ENCODE results near the gene MOB3B.

MOB3B gene

DNA sequence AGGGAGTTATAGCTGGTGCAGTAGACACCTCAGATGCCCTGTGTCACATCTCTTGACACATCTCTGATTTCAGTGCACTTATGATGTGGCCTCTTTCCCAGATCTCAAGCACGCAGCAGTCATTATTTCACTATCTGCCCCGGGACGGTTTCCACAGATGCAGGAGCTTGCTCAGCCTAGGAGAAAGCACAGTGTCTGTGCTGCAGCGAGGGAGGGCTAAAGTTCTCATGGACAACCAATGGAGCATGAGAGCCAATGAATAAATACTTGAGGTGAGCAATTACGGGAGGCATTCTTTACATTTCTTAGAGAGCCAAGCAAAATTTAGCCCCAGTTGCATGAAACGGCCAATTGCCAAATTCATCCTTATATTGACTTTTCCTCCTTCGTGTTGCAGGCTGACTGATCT lies 7.4 kb upstream of the MOB3B start:
- H3K27ac ChIP-seq: peak overlapping the region in 1 of 2 donors; percentile 78
- H3K4me3 ChIP-seq: no peak overlapping the region
- no peaks in the 10 kb centered on the region for H3K9me3 ChIP-seq
- H3K4me1 ChIP-seq: peaks cover 0 to 88% (median 54%) of the 10 kb centered on the region in 4 donors
- H3K27me3 ChIP-seq: no peaks in the 10 kb centered on the region
- DNase-seq: no peak
- TF ChIP-seq, protein P1, sequence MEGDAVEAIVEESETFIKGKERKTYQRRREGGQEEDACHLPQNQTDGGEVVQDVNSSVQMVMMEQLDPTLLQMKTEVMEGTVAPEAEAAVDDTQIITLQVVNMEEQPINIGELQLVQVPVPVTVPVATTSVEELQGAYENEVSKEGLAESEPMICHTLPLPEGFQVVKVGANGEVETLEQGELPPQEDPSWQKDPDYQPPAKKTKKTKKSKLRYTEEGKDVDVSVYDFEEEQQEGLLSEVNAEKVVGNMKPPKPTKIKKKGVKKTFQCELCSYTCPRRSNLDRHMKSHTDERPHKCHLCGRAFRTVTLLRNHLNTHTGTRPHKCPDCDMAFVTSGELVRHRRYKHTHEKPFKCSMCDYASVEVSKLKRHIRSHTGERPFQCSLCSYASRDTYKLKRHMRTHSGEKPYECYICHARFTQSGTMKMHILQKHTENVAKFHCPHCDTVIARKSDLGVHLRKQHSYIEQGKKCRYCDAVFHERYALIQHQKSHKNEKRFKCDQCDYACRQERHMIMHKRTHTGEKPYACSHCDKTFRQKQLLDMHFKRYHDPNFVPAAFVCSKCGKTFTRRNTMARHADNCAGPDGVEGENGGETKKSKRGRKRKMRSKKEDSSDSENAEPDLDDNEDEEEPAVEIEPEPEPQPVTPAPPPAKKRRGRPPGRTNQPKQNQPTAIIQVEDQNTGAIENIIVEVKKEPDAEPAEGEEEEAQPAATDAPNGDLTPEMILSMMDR (IDR thresholded peaks at IDR 0.05): no peak
- intact Hi-C loops (cut with DNase I; ENCODE audit: low total_unique reads): no loop called here
- no peaks in the 10 kb centered on the region for H3K36me3 ChIP-seq

DNA sequence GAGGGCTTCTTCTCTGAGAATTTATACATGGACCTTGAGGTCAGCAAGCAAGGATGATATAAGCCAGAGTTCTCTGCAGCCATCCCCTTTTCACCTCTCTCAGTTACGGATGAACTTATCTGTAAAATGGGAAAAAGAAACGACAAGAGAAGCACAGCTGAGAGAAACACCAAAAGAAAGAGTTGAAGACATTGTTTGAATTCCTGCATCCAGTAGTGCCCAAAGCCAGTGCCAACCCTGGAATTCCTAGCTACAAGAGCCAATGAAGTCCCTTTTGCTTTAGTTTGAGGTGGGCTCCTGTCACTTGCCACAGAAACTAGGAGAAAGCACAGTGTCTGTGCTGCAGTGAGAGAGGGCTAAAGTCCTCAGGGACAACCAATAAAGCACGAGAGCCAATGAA lies 6.6 kb upstream of the MOB3B start:
- TF ChIP-seq, protein P1 (IDR thresholded peaks at IDR 0.05): no peak
- intact Hi-C loops (cut with DNase I; ENCODE audit: low total_unique reads): no loop called here
- H3K4me3 ChIP-seq: no peak overlapping the region
- DNase-seq: no peak
- no peaks in the 10 kb centered on the region for H3K36me3 ChIP-seq
- H3K27ac ChIP-seq: peak overlapping the region in 1 of 2 donors; percentile 19
- no peaks in the 10 kb centered on the region for H3K27me3 ChIP-seq
- H3K4me1 ChIP-seq: peaks cover 0 to 79% (median 50%) of the 10 kb centered on the region in 4 donors
- H3K9me3 ChIP-seq: no peaks in the 10 kb centered on the region

DNA sequence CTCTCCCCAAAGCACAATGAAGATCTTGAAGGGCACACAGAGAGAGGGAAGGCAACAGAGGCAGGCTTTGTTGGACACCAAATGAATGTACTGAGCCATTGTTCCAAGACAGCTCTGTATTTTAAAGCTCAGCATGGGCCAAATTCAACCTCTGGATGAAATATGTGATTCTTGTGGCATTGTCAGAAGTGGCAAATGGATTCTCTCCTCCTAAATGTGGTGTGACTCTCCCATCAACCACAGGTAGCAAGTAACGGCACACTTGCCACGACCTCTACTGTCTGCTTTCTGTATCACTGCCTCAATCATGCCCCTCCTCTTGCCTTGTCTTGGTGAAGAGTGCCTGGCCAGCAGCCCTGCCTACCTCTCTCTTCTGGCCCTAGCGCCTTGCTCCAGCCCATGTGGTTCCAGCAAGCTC lies 6.1 kb upstream of the MOB3B start:
- Histone ChIP-seq H3K4me3 (no peak overlapping the region), H3K4me1 (peaks cover 0 to 74% (median 45%) of the 10 kb centered on the region in 4 donors), H3K9me3 (no peaks in the 10 kb centered on the region), H3K27ac (peak overlapping the region in 1 of 2 donors; percentile 19), H3K27me3 (no peaks in the 10 kb centered on the region), H3K36me3 (no peaks in the 10 kb centered on the region)
- no peak for DNase-seq
- intact Hi-C loops (cut with DNase I; ENCODE audit: low total_unique reads): no loop called here
- TF ChIP-seq, protein P1 (IDR thresholded peaks at IDR 0.05): no peak

DNA sequence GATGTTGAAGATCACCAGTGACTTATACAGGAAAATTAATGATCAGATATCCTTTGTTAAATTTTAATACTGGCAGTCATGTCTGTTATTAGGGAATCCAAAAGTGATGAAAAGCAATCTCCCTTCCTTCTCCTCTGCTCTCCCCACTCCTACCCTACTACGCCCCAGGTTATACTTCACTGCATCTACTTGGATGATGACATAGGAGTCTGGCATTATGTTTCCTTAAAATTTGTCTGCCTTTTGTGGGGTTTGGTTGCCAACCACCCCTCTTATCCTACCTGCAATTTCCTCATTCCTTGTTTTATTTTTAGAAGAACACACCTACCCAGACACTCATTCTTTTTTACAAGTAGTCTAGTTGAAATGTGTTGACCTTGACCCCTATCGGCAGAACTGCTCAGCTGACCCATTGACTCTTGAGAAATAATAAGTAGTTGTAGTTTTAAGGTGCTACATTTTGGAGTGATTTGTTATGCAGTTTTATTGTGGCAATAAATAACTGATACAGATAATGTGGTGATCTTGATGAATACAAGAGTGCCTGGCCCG lies 5.1 kb upstream of the MOB3B start:
- DNase-seq: no peak
- peaks cover 0 to 71% (median 40%) of the 10 kb centered on the region in 4 donors for H3K4me1 ChIP-seq
- H3K9me3 ChIP-seq: no peaks in the 10 kb centered on the region
- peak overlapping the region; percentile 62 to 71 for H3K27ac ChIP-seq
- TF ChIP-seq, protein P1 (IDR thresholded peaks at IDR 0.05): no peak
- no peaks in the 10 kb centered on the region for H3K36me3 ChIP-seq
- no peaks in the 10 kb centered on the region for H3K27me3 ChIP-seq
- H3K4me3 ChIP-seq: no peak overlapping the region
- intact Hi-C loops (cut with DNase I; ENCODE audit: low total_unique reads): no loop called here

DNA sequence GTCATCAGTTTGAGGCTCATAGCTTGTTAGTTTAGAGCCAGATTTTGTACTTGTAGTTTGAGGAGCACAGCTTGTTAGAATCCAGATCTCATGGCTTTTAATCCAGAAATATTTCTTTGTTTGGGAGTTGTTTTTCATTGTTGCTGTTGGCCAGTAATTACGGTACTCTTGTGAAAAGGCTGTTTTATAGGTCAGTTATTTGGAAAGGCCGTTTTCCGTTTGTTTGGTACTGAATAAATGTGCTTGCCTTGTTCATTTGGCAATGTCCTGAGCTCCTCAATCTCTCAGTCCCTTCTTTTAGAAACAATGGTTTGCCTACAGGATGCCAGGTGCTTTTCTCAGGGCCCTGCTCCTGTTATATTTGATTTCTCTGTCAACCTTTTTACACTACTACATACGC lies 4.5 kb upstream of the MOB3B start:
- TF ChIP-seq, protein P1 (IDR thresholded peaks at IDR 0.05): no peak
- Histone ChIP-seq H3K27me3 (no peaks in the 10 kb centered on the region), H3K9me3 (no peaks in the 10 kb centered on the region), H3K27ac (peak overlapping the region; percentile 62 to 71), H3K4me3 (no peak overlapping the region), H3K36me3 (no peaks in the 10 kb centered on the region), H3K4me1 (peaks cover 0 to 65% (median 35%) of the 10 kb centered on the region in 4 donors)
- no peak for DNase-seq
- intact Hi-C loops (cut with DNase I; ENCODE audit: low total_unique reads): no loop called here

DNA sequence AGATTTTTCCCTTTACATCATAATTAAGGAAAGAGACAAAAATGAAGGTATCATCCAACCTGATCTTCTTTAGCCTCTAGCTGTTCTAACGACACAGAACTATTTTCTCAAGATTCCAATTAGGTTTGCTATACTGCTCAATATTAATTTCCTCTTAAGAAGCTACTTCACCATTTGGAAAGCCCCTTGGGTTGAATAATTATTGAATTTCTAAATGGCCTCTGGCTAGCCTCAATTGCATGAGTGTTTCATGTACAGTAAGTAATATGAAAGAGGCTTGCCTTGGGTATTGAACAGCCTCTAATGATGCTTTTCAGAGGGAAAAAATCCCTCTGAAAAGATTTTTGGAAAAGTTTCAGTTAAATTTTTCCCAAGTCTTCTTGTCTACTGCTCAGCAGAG lies 3.7 kb upstream of the MOB3B start:
- H3K4me1 ChIP-seq: peaks cover 0 to 57% (median 28%) of the 10 kb centered on the region in 4 donors
- no peaks in the 10 kb centered on the region for H3K9me3 ChIP-seq
- no peaks in the 10 kb centered on the region for H3K27me3 ChIP-seq
- TF ChIP-seq, protein P1 (IDR thresholded peaks at IDR 0.05): no peak
- H3K27ac ChIP-seq: peak overlapping the region; percentile 62 to 71
- no peak for DNase-seq
- H3K36me3 ChIP-seq: no peaks in the 10 kb centered on the region
- H3K4me3 ChIP-seq: no peak overlapping the region
- intact Hi-C loops (cut with DNase I; ENCODE audit: low total_unique reads): no loop called here
